BE2C (cell line): ENCODE results near the gene RAP1GDS1.

Source experiments
- DNase-seq: peaks from one replicate; pipeline ENCODE4 v3.0.0-alpha.2; 2020
- H3K27me3 ChIP-seq: fragments of 250-450 bp; sonication (Bioruptor Pico); 2 replicates; pipeline ENCODE4 v1.5.1; 2020; ENCODE audit warnings: mild to moderate bottlenecking
- H3K36me3 ChIP-seq: fragments of 250-450 bp; sonication (Bioruptor Pico); 2 replicates; pipeline ENCODE4 v1.5.1; 2020; ENCODE audit warnings: mild to moderate bottlenecking
- H3K4me1 ChIP-seq: fragments of 250-450 bp; sonication (Bioruptor Pico); 2 replicates; pipeline ENCODE4 v1.5.1; 2020
- H3K4me3 ChIP-seq: 2 replicates; pipeline ENCODE4 v1.5.1; 2011; ENCODE audit warnings: low read depth, low read length
- H3K9me3 ChIP-seq: fragments of 250-450 bp; sonication (Bioruptor Pico); 2 replicates; pipeline ENCODE4 v1.5.1; 2020
- TF ChIP-seq, protein P1 (sequence below): IDR thresholded peaks from 2 replicates; pipeline ENCODE4 v1.5.1; 2012; ENCODE audit warnings: mild to moderate bottlenecking, low read depth, low read length

The RAP1GDS1 gene

DNA sequence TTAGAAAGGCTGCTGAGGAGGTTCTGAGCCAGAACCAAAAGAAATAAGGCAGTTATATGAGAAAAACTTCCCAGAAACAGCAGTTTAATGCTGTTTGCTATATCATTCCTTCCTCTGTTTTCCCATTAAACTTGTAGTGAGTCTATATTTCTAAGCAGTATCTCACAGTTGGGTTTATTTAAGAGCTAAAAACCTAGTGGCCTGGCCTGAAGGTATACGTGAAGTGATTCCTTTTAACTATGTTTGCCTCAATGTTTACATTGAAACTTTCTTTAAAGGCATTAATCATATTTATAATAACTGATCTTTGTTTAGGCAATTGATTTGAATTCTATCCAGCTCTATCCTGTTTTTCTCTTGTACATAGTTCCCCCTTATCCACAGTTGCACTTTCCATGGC is 19.1 kb upstream of the RAP1GDS1 start:
- DNase-seq = no peak
- TF ChIP-seq, protein P1, sequence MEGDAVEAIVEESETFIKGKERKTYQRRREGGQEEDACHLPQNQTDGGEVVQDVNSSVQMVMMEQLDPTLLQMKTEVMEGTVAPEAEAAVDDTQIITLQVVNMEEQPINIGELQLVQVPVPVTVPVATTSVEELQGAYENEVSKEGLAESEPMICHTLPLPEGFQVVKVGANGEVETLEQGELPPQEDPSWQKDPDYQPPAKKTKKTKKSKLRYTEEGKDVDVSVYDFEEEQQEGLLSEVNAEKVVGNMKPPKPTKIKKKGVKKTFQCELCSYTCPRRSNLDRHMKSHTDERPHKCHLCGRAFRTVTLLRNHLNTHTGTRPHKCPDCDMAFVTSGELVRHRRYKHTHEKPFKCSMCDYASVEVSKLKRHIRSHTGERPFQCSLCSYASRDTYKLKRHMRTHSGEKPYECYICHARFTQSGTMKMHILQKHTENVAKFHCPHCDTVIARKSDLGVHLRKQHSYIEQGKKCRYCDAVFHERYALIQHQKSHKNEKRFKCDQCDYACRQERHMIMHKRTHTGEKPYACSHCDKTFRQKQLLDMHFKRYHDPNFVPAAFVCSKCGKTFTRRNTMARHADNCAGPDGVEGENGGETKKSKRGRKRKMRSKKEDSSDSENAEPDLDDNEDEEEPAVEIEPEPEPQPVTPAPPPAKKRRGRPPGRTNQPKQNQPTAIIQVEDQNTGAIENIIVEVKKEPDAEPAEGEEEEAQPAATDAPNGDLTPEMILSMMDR = no peak
- Histone ChIP-seq H3K9me3 (no peaks in the 10 kb centered on the region), H3K4me1 (no peaks in the 10 kb centered on the region), H3K27me3 (no peaks in the 10 kb centered on the region), H3K36me3 (no peaks in the 10 kb centered on the region), H3K4me3 (no peak overlapping the region)

DNA sequence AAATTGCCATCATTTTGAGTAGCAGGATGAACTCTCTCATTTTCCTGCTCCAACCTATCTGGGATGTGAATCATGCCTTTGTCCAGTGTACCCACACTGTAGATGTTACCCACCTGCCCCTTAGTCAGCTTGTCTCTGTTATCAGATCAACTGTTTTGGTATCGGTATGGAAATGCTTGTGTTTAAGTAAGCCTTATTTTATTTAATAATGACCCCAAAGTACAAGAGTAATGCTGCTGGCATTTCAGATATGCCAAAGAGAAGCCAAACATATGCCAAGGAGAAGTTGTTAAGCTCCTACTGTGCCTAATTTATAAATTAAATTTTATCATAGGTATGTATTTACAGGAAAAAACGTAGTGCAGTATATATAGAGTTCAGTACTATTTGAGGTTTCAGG is 18.6 kb upstream of the RAP1GDS1 start:
- TF ChIP-seq, protein P1 = no peak
- no peaks in the 10 kb centered on the region for H3K4me1 ChIP-seq
- no peaks in the 10 kb centered on the region for H3K27me3 ChIP-seq
- H3K9me3 ChIP-seq = no peaks in the 10 kb centered on the region
- no peak overlapping the region for H3K4me3 ChIP-seq
- no peaks in the 10 kb centered on the region for H3K36me3 ChIP-seq
- DNase-seq = no peak

DNA sequence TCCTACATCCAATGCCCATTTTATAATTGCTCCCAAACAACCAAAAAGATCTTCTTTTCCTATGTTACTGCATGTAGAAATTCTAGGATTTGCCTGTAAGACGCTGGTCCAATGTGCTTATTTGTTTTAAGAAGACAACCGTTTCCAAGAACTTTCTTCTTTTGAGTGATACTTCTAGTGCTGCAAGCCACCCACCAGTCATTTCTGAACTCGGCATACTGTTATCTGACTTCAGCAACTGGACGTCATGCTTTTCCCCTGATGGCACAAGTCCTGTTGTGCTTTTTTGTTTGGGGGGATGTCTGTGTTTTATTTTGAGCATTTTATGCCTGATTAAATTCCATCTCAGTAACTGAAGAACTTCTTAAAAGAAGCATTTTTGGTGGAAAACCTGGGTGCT is 16.0 kb upstream of the RAP1GDS1 start:
- TF ChIP-seq, protein P1 = no peak
- Histone ChIP-seq H3K4me1 (no peaks in the 10 kb centered on the region), H3K36me3 (no peaks in the 10 kb centered on the region), H3K27me3 (no peaks in the 10 kb centered on the region), H3K4me3 (no peak overlapping the region), H3K9me3 (no peaks in the 10 kb centered on the region)
- no peak for DNase-seq

DNA sequence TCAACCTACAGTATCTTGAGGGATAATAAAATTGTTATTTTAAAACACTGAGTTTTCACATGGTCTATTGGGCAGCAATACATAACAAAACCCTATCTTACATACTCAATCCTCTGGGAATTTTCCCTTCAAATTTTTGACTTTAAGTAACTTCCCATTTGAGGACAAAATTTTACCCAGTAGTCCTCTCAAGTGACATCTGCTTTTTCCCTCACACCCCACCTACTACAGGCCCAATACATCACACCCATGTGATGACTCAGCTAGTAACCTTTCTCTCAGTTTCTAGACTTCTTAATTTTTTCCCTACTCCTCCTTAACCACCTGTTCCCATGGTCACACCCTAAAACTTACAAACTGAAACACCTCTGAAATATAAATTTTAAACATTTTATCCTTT is 12.2 kb upstream of the RAP1GDS1 start:
- no peak for DNase-seq

DNA sequence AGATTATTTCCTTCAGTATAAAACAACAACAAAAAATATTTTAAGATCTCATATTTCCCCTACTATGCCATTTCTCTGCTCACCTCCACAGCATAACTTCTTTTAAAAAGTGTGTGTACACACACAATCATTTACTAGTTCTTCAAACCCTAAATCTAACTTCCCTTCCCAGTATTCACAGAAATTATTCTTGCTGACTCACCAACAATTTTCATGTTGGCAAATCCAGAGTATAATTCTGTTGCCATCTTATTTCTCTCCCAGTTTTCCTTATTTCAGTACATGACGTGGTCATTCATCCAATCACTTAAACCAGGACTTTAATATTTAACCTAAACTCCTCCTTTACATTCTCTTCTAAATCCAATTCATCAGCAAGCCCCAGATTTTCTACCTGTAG is 11.4 kb upstream of the RAP1GDS1 start:
- Histone ChIP-seq H3K4me1 (no peaks in the 10 kb centered on the region), H3K27me3 (no peaks in the 10 kb centered on the region), H3K9me3 (no peaks in the 10 kb centered on the region), H3K36me3 (no peaks in the 10 kb centered on the region), H3K4me3 (no peak overlapping the region)
- TF ChIP-seq, protein P1 = no peak
- no peak for DNase-seq

More for the DNA sequence above, 12.2 kb upstream of the RAP1GDS1 start:
- TF ChIP-seq, protein P1 = no peak
- Histone ChIP-seq H3K36me3 (no peaks in the 10 kb centered on the region), H3K4me3 (no peak overlapping the region), H3K9me3 (no peaks in the 10 kb centered on the region), H3K27me3 (no peaks in the 10 kb centered on the region), H3K4me1 (no peaks in the 10 kb centered on the region)

DNA sequence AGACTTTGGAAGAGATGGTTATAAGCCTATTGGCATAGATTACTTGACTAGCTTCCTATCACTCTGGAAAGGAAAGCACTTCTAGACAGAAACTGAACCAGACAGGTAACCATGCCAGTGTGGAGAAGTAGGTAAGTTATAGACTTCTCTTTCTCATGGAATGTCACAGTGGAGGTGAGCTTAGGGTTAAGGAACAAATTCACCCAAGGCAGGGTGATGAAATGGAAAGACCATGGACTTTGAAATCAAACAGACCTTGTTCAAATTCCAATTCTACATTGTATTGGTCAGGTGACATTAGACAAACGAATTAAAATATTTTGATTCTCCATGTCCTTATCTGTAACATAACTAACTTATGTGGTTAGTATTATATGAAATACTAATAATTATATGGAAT is 7.7 kb upstream of the RAP1GDS1 start:
- H3K36me3 ChIP-seq = no peaks in the 10 kb centered on the region
- no peak overlapping the region for H3K4me3 ChIP-seq
- H3K27me3 ChIP-seq = no peaks in the 10 kb centered on the region
- H3K9me3 ChIP-seq = no peaks in the 10 kb centered on the region
- no peak for DNase-seq
- TF ChIP-seq, protein P1 = no peak
- H3K4me1 ChIP-seq = no peaks in the 10 kb centered on the region
